Chondrocyte (in vitro differentiated cells): ENCODE measurements around the gene KIF23. TPM values are rescaled to one million over a fixed set of nuclear protein-coding genes. Genes with fewer than 3 reads are reported as not detected.
A peak's percentile ranks its signal among the peaks of the same experiment; 100 is the strongest.
"Not testable (repeated sequence)": the region's sequence is repeated elsewhere in the genome, so short reads cannot be mapped to it uniquely, and the experiment has no call there.

Source experiments
- DNase-seq: peaks from one replicate; pipeline ENCODE4 v3.0.0; 2021; ENCODE audit warnings: mixed read lengths, low spot score
- H3K27ac Mint-ChIP-seq: one replicate; pipeline ENCODE4 v1.8.0; 2021; ENCODE audit warnings: mild to moderate bottlenecking, moderate library complexity, mixed read lengths; ENCODE audit not compliant: unreplicated experiment
- H3K27me3 Mint-ChIP-seq: 2 replicates; pipeline ENCODE4 v1.8.0; 2021; ENCODE audit warnings: low read depth, mixed read lengths
- H3K36me3 Mint-ChIP-seq: 2 replicates; pipeline ENCODE4 v1.8.0; 2021; ENCODE audit warnings: low read depth, mixed read lengths
- H3K4me1 Mint-ChIP-seq: 2 replicates; pipeline ENCODE4 v1.8.0; 2021; ENCODE audit warnings: low read depth, mild to moderate bottlenecking, mixed read lengths
- H3K4me3 Mint-ChIP-seq: one replicate; pipeline ENCODE4 v1.8.0; 2021; ENCODE audit warnings: mild to moderate bottlenecking, moderate library complexity, mixed read lengths; ENCODE audit not compliant: unreplicated experiment
- H3K9me3 Mint-ChIP-seq: 2 replicates; pipeline ENCODE4 v1.8.0; 2021; ENCODE audit warnings: low read depth, mixed read lengths
- CTCF ChIP-seq: fragments of 200-600 bp; sonication (generic); IDR thresholded peaks from 2 replicates; pipeline ENCODE4 v1.5.0; 2021; ENCODE audit warnings: antibody characterized with exemption, mild to moderate bottlenecking, moderate library complexity
- total RNA-seq: library from RNA; stranded (reverse); gene quantifications from 3 replicates; pipeline ENCODE4 v1.2.1, GENCODE V29; 2021

Gene KIF23
- total RNA-seq, 1 donor from 2014 or later, result 13.5 TPM

- DNase-seq, result no peak
- Mint-ChIP-seq H3K27ac (no peak overlapping the region), H3K36me3 (peaks cover 5% of the 10 kb centered on the region), H3K4me3 (no peak overlapping the region), H3K9me3 (no peaks in the 10 kb centered on the region), H3K27me3 (no peaks in the 10 kb centered on the region), H3K4me1 (no peaks in the 10 kb centered on the region)
- no peak for TF ChIP-seq CTCF
Observed at GRCh38 chr15:69444686-69445085, 30.5 kb downstream of the KIF23 start.

GRCh38 chr15:69446953-69447352 is 32.8 kb downstream of the KIF23 start:
- no peak for DNase-seq
- no peaks in the 10 kb centered on the region for H3K27me3 Mint-ChIP-seq
- H3K4me3 Mint-ChIP-seq, result no peak overlapping the region
- H3K4me1 Mint-ChIP-seq, result peaks cover 6% of the 10 kb centered on the region
- TF ChIP-seq CTCF, result no peak
- H3K27ac Mint-ChIP-seq, result no peak overlapping the region
- peaks cover 2% of the 10 kb centered on the region for H3K36me3 Mint-ChIP-seq
- H3K9me3 Mint-ChIP-seq, result no peaks in the 10 kb centered on the region

GRCh38 chr15:69450221-69450620 is 36.1 kb downstream of the KIF23 start:
- peaks cover 30% of the 10 kb centered on the region for H3K4me1 Mint-ChIP-seq
- not testable (repeated sequence) for H3K27ac Mint-ChIP-seq, H3K4me3 Mint-ChIP-seq, H3K27me3 Mint-ChIP-seq, H3K9me3 Mint-ChIP-seq, DNase-seq
- H3K36me3 Mint-ChIP-seq, result peaks cover 20% of the 10 kb centered on the region

- Mint-ChIP-seq H3K27me3 (no peaks in the 10 kb centered on the region), H3K4me3 (no peak overlapping the region), H3K27ac (peak overlapping the region; percentile 17), H3K9me3 (no peaks in the 10 kb centered on the region), H3K4me1 (peaks cover 40% of the 10 kb centered on the region), H3K36me3 (peaks cover 25% of the 10 kb centered on the region)
- TF ChIP-seq CTCF, result no peak
- no peak for DNase-seq
Observed at GRCh38 chr15:69450968-69451695, 37.0 kb downstream of the KIF23 start.

GRCh38 chr15:69451951-69452691 is 38.0 kb downstream of the KIF23 start:
- peaks cover 28% of the 10 kb centered on the region for H3K36me3 Mint-ChIP-seq

More at GRCh38 chr15:69451951-69452691, 38.0 kb downstream of the KIF23 start:
- Mint-ChIP-seq H3K4me3 (peak overlapping the region; percentile 81), H3K9me3 (no peaks in the 10 kb centered on the region), H3K27me3 (no peaks in the 10 kb centered on the region), H3K27ac (peak overlapping the region; percentile 99), H3K4me1 (peaks cover 43% of the 10 kb centered on the region)
- DNase-seq, result no peak
- no peak for TF ChIP-seq CTCF
